PFSK-1 (cell line): ENCODE measurements around the gene NAXE.

ENCODE experiments used
- POLR2AphosphoS5 ChIP-seq: IDR thresholded peaks from 2 replicates; pipeline ENCODE4 v1.6.1; 2012; ENCODE audit warnings: low read depth, mild to moderate bottlenecking, control low read depth, low read length, moderate library complexity
- TAF1 ChIP-seq: IDR thresholded peaks from 2 replicates; pipeline ENCODE4 v1.6.1; 2012; ENCODE audit warnings: low read length, control low read depth, borderline replicate concordance; ENCODE audit not compliant: insufficient read depth

GRCh38 chr1:156549390-156549789 is 42.2 kb upstream of the NAXE start:
- TF ChIP-seq TAF1 (no peak), POLR2AphosphoS5 (no peak)
